NCI-H1048 (cell line): Measurements from ENCODE around the gene CBFA2T3.
"Not testable (repeated sequence)": the region's sequence is repeated elsewhere in the genome, so short reads cannot be mapped to it uniquely, and the experiment has no call there.

ENCODE experiments used
- DNase-seq: peaks from one replicate; lab custom pipeline; 2025; lab: John Stamatoyannopoulos, UW

Gene CBFA2T3

GRCh38 chr16:88922826-88923410 lies 54.1 kb downstream of the CBFA2T3 start:
- no peak for DNase-seq

GRCh38 chr16:88922114-88922825 lies 54.7 kb downstream of the CBFA2T3 start:
- no peak for DNase-seq

GRCh38 chr16:88921591-88921990 lies 55.4 kb downstream of the CBFA2T3 start:
- no peak for DNase-seq

GRCh38 chr16:88920618-88921590 lies 56.1 kb downstream of the CBFA2T3 start:
- DNase-seq, result no peak

- no peak for DNase-seq
Observed at GRCh38 chr16:88919936-88920335, 57.1 kb downstream of the CBFA2T3 start.

GRCh38 chr16:88918896-88919295 lies 58.1 kb downstream of the CBFA2T3 start:
- DNase-seq, result not testable (repeated sequence)

GRCh38 chr16:88917915-88918627 lies 58.9 kb downstream of the CBFA2T3 start:
- no peak for DNase-seq

GRCh38 chr16:88917146-88917914 lies 59.7 kb downstream of the CBFA2T3 start:
- DNase-seq, result no peak

GRCh38 chr16:88915639-88916327 lies 61.2 kb downstream of the CBFA2T3 start:
- DNase-seq, result no peak

GRCh38 chr16:88914750-88915368 lies 62.1 kb downstream of the CBFA2T3 start:
- DNase-seq, result no peak

GRCh38 chr16:88913870-88914269 lies 63.1 kb downstream of the CBFA2T3 start:
- no peak for DNase-seq

- no peak for DNase-seq
Observed at GRCh38 chr16:88913001-88913612, 63.9 kb downstream of the CBFA2T3 start.

- no peak for DNase-seq
Observed at GRCh38 chr16:88912556-88912955, 64.5 kb downstream of the CBFA2T3 start.

GRCh38 chr16:88911946-88912310 lies 65.1 kb downstream of the CBFA2T3 start:
- DNase-seq, result no peak

GRCh38 chr16:88911136-88911945 lies 65.7 kb downstream of the CBFA2T3 start:
- DNase-seq, result no peak

- no peak for DNase-seq
Observed at GRCh38 chr16:88910284-88911135, 66.5 kb downstream of the CBFA2T3 start.

- no peak for DNase-seq
Observed at GRCh38 chr16:88909431-88910210, 67.4 kb downstream of the CBFA2T3 start.
